ENCODE results near the gene GINS2.

DNA sequence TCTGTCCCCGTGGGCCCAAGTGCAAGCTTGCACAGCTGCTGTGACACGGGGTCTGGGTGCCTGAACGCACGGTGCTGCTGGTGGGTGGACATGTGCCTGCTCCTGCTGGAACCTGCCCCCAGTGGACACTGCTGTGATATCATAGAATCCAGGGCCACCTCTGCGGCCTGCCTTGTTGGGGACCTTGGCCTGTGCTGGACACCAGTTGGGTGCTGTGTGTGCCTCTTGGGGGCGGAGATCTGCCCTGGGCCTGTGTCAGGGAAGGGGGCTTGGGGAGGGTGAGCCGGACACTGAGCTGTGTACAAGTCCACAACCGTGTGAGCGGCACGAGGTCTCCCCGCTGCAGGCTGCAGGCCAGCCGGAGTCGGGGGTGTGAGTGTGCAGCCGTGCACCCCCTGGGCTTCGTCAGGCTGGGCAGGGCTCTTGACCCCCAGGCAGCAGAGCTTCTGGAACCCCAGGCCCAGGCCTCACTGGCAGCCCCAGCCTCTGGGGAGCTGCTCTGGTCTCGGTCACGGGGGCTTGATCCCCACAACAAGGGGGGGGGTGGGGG, 42.3 kb downstream of the GINS2 start:
- no peak for TF ChIP-seq MEF2A (IDR thresholded peaks at IDR 0.05; ENCODE audit: borderline replicate concordance, low read depth)
- TF ChIP-seq SIN3A (IDR thresholded peaks at IDR 0.05; ENCODE audit: borderline replicate concordance, low read depth, low read length) = no peak
- TF ChIP-seq EP300 (IDR thresholded peaks at IDR 0.05; ENCODE audit: borderline replicate concordance in 1 of 2, low read depth in 1 of 2, low read length in 1 of 2) = no peak
- TF ChIP-seq, protein P1, sequence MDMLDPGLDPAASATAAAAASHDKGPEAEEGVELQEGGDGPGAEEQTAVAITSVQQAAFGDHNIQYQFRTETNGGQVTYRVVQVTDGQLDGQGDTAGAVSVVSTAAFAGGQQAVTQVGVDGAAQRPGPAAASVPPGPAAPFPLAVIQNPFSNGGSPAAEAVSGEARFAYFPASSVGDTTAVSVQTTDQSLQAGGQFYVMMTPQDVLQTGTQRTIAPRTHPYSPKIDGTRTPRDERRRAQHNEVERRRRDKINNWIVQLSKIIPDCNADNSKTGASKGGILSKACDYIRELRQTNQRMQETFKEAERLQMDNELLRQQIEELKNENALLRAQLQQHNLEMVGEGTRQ (IDR thresholded peaks at IDR 0.05; ENCODE audit: borderline replicate concordance, low read depth, low read length) = no peak
- TF ChIP-seq POLR2AphosphoS5 (IDR thresholded peaks at IDR 0.05; ENCODE audit: low read depth, low read length) = no peak
- no peak for TF ChIP-seq ZBTB33 (IDR thresholded peaks at IDR 0.05; ENCODE audit: borderline replicate concordance, low read depth)
- TF ChIP-seq, protein P2, sequence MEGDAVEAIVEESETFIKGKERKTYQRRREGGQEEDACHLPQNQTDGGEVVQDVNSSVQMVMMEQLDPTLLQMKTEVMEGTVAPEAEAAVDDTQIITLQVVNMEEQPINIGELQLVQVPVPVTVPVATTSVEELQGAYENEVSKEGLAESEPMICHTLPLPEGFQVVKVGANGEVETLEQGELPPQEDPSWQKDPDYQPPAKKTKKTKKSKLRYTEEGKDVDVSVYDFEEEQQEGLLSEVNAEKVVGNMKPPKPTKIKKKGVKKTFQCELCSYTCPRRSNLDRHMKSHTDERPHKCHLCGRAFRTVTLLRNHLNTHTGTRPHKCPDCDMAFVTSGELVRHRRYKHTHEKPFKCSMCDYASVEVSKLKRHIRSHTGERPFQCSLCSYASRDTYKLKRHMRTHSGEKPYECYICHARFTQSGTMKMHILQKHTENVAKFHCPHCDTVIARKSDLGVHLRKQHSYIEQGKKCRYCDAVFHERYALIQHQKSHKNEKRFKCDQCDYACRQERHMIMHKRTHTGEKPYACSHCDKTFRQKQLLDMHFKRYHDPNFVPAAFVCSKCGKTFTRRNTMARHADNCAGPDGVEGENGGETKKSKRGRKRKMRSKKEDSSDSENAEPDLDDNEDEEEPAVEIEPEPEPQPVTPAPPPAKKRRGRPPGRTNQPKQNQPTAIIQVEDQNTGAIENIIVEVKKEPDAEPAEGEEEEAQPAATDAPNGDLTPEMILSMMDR (IDR thresholded peaks at IDR 0.05) = no peak
- TF ChIP-seq TAF1 (IDR thresholded peaks at IDR 0.05; ENCODE audit: borderline replicate concordance, low read depth, low read length) = no peak
- TF ChIP-seq RAD21 (IDR thresholded peaks at IDR 0.05; ENCODE audit: low read length) = no peak
